ENCODE measurements around the gene OR2V2. TPM values are rescaled to one million over a fixed set of nuclear protein-coding genes. Genes with fewer than 3 reads are reported as not detected.
A peak's percentile ranks its signal among the peaks of the same experiment; 100 is the strongest.

OR2V2 gene
- total and polyA plus RNA-seq, 10 of the 15 experiments (the other 5 are each of a cell fraction or from before 2014, with no cell fraction given) = 0.26 TPM; not detected in 9

DNA sequence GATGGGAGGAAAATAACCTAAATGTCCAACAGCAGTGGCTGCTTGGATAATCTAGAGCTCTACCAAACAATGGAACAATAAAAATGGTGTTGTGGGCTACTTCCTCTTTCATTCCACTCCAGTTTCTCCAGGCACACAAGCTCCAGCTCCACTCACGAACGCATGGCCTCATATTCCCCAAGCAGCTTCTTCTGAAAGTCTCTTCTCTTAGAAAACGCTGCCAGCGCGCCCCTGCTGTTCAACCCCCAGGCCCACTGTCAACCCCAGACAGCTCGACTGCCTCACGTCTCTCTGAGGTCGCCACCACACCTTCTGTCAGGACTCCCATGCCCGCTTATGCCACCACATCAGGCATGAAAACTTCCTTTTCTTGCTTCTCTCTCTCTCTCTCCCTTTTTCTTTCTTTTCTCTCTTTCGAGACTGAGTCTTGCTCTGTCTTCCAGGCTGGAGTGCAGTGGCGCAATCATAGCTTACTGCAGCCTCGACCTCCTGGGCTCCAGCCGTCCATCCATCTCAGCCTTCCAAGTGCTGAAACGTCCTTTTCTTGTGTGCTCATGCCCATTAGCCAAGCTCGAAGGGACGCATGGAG lies 16.2 kb downstream of the OR2V2 start (continued):
- TF ChIP-seq ZBTB11 (CRISPR knock-in tag; IDR thresholded peaks at IDR 0.05) (no peak), FOXM1 (IDR thresholded peaks at IDR 0.05; ENCODE audit: low read depth, low read length) (no peak), HDAC2 (IDR thresholded peaks at IDR 0.05) (no peak), IKZF1 (conservative IDR thresholded peaks at IDR 0.05) (no peak), KDM1A (IDR thresholded peaks at IDR 0.05; ENCODE audit: borderline replicate concordance) (no peak), MTA2 (IDR thresholded peaks at IDR 0.05; ENCODE audit: low read depth) (no peak), NR2C2 (IDR thresholded peaks at IDR 0.05; ENCODE audit: borderline replicate concordance, control insufficient read depth, insufficient read length, low read depth) (no peak), IRF5 (IDR thresholded peaks at IDR 0.05; ENCODE audit: borderline replicate concordance) (no peak), TARDBP (IDR thresholded peaks at IDR 0.05; ENCODE audit: borderline replicate concordance) (no peak), ZNF207 (IDR thresholded peaks at IDR 0.05; ENCODE audit: borderline replicate concordance) (no peak), SREBF2 (IDR thresholded peaks at IDR 0.05; ENCODE audit: low read length) (peak; percentile 70; the same call in 1 of the 2 replicates), JUND (IDR thresholded peaks at IDR 0.05; ENCODE audit: low read depth, low read length) (no peak)
- TF ChIP-seq, protein P1, sequence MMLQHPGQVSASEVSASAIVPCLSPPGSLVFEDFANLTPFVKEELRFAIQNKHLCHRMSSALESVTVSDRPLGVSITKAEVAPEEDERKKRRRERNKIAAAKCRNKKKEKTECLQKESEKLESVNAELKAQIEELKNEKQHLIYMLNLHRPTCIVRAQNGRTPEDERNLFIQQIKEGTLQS (IDR thresholded peaks at IDR 0.05; ENCODE audit: borderline replicate concordance, extremely low read depth, low read depth, low read length) = no peak
- TF ChIP-seq, protein P2, sequence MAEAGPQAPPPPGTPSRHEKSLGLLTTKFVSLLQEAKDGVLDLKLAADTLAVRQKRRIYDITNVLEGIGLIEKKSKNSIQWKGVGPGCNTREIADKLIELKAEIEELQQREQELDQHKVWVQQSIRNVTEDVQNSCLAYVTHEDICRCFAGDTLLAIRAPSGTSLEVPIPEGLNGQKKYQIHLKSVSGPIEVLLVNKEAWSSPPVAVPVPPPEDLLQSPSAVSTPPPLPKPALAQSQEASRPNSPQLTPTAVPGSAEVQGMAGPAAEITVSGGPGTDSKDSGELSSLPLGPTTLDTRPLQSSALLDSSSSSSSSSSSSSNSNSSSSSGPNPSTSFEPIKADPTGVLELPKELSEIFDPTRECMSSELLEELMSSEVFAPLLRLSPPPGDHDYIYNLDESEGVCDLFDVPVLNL (IDR thresholded peaks at IDR 0.05; ENCODE audit: low read depth, low read length) = no peak
